ENCODE measurements around the gene STOX2. TPM values are rescaled to one million over a fixed set of nuclear protein-coding genes. Genes with fewer than 3 reads are reported as not detected.

The STOX2 gene
- total RNA-seq, 1 donor from 2014 or later: 11.6 TPM

GRCh38 chr4:183898456-183898855 is 6.7 kb upstream of the STOX2 start:
- Histone ChIP-seq H3K4me3 (no peak overlapping the region), H3K27me3 (peaks cover 8% of the 10 kb centered on the region), H4K20me1 (ENCODE audit: low read depth) (no peaks in the 10 kb centered on the region), H3K27ac (no peak overlapping the region), H3K9me3 (ENCODE audit: low read depth) (no peaks in the 10 kb centered on the region), H3K9ac (no peak overlapping the region), H3K79me2 (ENCODE audit: low read depth) (no peaks in the 10 kb centered on the region), H3K4me1 (no peaks in the 10 kb centered on the region), H3F3A (ENCODE audit: low read depth) (no peaks in the 10 kb centered on the region), H2AFZ (replicated peaks) (no peak overlapping the region), H3K36me3 (no peaks in the 10 kb centered on the region), H3K4me2 (no peak overlapping the region)
- Mint-ChIP-seq H3K4me1 (no peaks in the 10 kb centered on the region), H3K36me3 (no peaks in the 10 kb centered on the region), H3K27me3 (ENCODE audit: insufficient read depth, low read depth) (no peaks in the 10 kb centered on the region), H3K4me3 (no peak overlapping the region), H3K9me3 (peaks cover 22% of the 10 kb centered on the region), H3K27ac (no peak overlapping the region)
- DNase-seq (ENCODE audit: low spot score): no peak
- TF ChIP-seq EZH2 (IDR thresholded peaks at IDR 0.05) (no peak), CTCF (IDR thresholded peaks at IDR 0.05) (no peak), EZH2phosphoT487 (IDR thresholded peaks at IDR 0.05) (no peak)

GRCh38 chr4:183903021-183903760 is 1.9 kb upstream of the STOX2 start:
- Histone ChIP-seq H3K27me3 (peaks cover 33% of the 10 kb centered on the region), H3K4me3 (no peak overlapping the region), H3K9me3 (ENCODE audit: low read depth) (no peaks in the 10 kb centered on the region), H3K27ac (no peak overlapping the region), H3K79me2 (ENCODE audit: low read depth) (peaks cover 18% of the 10 kb centered on the region), H3K4me1 (peaks cover 6% of the 10 kb centered on the region), H3K9ac (no peak overlapping the region), H2AFZ (replicated peaks) (no peak overlapping the region), H3K36me3 (no peaks in the 10 kb centered on the region), H3K4me2 (no peak overlapping the region), H4K20me1 (ENCODE audit: low read depth) (peaks cover 5% of the 10 kb centered on the region), H3F3A (ENCODE audit: low read depth) (peaks cover 35% of the 10 kb centered on the region)
- peaks cover 13% of the 10 kb centered on the region for H3K4me1 Mint-ChIP-seq
- H3K9me3 Mint-ChIP-seq: peaks cover 25% of the 10 kb centered on the region
- no peak overlapping the region for H3K27ac Mint-ChIP-seq
- DNase-seq (ENCODE audit: low spot score): no peak
- peaks cover 2% of the 10 kb centered on the region for H3K36me3 Mint-ChIP-seq
- TF ChIP-seq EZH2 (IDR thresholded peaks at IDR 0.05) (no peak), EZH2phosphoT487 (IDR thresholded peaks at IDR 0.05) (no peak), CTCF (IDR thresholded peaks at IDR 0.05) (no peak)
- no peak overlapping the region for H3K4me3 Mint-ChIP-seq
- H3K27me3 Mint-ChIP-seq (ENCODE audit: insufficient read depth, low read depth): peaks cover 3% of the 10 kb centered on the region

GRCh38 chr4:183905593-183906488 is 734 bp downstream of the STOX2 start:
- Histone ChIP-seq H3K9ac (no peak overlapping the region), H3K4me2 (peak overlapping the region; percentile 85), H3K4me1 (peaks cover 20% of the 10 kb centered on the region), H2AFZ (replicated peaks) (peak overlapping the region; percentile 77), H3K36me3 (no peaks in the 10 kb centered on the region), H3K27me3 (peaks cover 54% of the 10 kb centered on the region), H3K79me2 (ENCODE audit: low read depth) (peaks cover 44% of the 10 kb centered on the region), H3K4me3 (peak overlapping the region; percentile 67), H3K9me3 (ENCODE audit: low read depth) (no peaks in the 10 kb centered on the region), H4K20me1 (ENCODE audit: low read depth) (peaks cover 15% of the 10 kb centered on the region), H3F3A (ENCODE audit: low read depth) (peaks cover 35% of the 10 kb centered on the region), H3K27ac (peak overlapping the region; percentile 27)
- peaks cover 13% of the 10 kb centered on the region for H3K4me1 Mint-ChIP-seq
- peak; percentile 83 for DNase-seq (ENCODE audit: low spot score)
- peak overlapping the region; percentile 92 for H3K4me3 Mint-ChIP-seq
- peaks cover 5% of the 10 kb centered on the region for H3K27me3 Mint-ChIP-seq (ENCODE audit: insufficient read depth, low read depth)
- no peak for TF ChIP-seq EZH2phosphoT487 (IDR thresholded peaks at IDR 0.05)
- TF ChIP-seq EZH2 (IDR thresholded peaks at IDR 0.05): no peak
- TF ChIP-seq CTCF (IDR thresholded peaks at IDR 0.05): no peak
- no peak overlapping the region for H3K27ac Mint-ChIP-seq
- peaks cover 12% of the 10 kb centered on the region for H3K9me3 Mint-ChIP-seq
- peaks cover 17% of the 10 kb centered on the region for H3K36me3 Mint-ChIP-seq

Measured in neural progenitor cell (in vitro differentiated cells).